ENCODE results near the gene VNN1.
"Not testable (repeated sequence)": the region's sequence is repeated elsewhere in the genome, so short reads cannot be mapped to it uniquely, and the experiment has no call there.

VNN1 gene

DNA sequence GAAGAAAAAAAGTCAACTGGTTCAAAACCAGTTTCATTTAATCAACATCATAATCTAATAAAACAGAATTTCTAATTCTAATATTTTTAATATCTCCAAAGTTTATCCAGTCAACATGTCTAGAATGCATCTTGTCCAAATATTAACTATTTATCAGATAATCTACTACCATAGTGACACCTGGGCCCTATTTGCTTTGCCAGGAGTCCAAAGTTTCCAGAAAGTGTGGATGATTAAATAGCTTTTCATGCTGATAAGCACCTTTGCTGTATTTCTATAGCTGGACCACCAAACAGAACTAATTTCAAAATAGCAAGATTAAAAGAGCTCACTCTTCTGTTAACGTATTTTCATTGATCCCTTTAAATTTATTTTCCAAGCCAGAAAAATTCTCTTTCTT lies 42.6 kb downstream of the VNN1 start:
- DNase-seq (ENCODE audit: low read depth), result no peak

DNA sequence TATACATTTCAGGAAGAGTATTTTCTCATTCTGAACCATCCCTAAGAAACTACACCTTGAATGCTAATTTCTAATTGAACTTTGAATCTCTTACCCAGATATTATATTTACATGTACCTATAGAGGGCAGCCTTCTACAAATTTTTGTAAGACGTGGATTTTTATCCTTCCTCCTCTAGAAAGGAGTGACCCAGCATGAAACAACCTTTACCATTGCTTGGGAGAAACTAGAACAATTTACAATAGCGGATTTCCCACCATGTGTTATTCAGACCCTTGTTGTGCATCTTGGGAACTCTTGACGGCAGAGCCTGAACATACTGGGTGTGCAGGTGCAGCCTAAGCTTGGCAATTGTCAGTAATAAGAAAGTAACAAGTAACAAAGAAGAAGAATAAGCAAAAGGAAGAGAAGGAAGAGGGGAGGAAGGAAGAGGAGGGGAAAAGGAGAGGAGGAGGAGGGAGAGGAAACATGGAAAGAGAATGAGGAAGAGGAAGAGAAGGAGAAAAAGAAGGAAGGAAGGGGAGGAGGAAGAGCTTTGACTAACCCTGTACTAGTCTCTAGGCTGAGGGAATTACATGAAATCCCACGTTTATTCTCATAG lies 44.1 kb downstream of the VNN1 start:
- DNase-seq (ENCODE audit: low read depth), result peak; percentile 25

DNA sequence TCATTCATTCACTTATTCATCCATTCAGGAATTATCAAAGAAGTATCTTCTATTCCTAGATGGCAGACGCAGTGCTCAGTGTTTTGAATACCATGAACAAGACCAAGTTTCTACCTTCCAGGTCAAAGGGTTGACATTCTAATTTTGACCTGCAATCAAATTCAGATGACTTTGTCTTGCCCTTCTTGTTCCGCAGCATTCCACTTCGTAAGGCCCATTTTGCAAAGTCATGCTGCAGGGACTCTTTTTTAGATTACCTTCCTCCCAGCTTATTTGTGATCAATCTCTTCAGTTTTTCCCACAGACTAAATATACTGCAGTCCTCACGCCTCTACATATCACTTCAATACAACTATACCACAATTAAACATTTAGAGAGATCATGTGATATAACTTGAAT lies 47.7 kb downstream of the VNN1 start:
- no peak for DNase-seq (ENCODE audit: low read depth)

DNA sequence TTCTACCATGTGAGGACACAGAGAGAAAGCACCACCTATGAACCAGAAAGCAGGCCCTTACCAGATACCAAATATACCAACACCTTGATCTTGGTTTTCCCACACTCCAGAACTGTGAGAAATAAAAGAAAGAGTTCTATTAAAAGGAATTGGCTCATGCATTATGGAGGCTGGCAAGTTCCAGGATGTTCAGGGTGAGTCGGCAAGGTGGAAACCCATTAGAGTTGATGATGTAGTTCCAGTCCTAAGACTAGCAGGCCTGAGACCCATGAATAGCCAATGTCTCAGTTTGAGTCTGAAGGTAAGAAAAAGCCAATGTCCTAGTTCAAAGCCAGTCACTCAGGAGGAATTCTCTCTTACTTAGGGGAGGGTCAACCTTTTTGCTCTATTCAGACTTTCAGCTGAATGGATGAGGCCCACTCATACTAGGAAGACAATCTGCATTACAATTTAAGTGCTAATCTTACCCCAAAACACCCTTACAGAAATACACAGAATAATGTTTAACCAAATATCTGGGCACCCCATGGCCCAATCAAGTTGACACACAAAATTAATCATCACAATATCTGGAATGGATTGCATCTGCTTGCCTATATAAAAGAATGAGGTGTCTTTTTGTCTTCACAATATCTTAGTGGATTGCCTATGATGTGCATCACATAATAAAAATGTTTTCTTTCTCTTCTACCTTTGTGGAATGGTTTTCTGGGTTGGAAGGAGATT lies 49.4 kb downstream of the VNN1 start:
- no peak for DNase-seq (ENCODE audit: low read depth)

DNA sequence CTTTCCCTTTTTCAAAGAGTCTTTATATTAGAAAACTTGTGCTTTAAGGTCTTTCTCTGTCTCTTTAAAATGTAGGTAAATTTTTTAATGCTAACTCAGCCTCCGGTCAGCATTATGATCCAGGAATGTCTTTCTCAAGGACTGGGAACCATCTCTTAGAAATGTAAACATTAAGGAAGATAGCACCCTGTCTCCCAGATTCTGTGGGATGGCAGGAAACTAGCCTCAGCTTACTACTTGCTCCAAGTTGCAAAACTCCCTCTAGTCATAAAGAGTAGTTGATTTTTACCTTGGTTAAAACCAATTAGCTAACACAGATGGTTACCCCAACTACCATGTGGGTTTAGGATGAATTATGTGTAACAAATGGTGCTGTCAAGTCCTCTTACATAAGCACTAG lies 50.2 kb downstream of the VNN1 start:
- no peak for DNase-seq (ENCODE audit: low read depth)

DNA sequence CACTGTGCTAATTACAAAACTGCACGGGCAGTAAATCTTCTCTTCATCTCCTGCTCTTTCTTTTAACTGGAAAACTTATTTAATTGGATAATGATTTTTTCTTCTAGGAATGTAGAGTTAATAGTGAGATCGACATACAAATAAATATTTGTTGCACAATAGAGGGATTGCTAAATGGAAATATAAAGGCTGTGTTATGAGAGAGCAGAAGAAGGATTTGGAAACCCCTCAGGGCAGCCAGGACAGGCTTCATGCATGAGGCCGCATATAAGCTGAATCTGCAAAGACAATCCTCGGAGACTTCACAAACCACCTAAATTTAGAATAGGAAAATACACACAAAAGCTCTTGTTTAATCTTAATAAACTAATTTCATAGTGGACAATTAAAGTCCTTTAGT lies 51.9 kb downstream of the VNN1 start:
- no peak for DNase-seq (ENCODE audit: low read depth)

DNA sequence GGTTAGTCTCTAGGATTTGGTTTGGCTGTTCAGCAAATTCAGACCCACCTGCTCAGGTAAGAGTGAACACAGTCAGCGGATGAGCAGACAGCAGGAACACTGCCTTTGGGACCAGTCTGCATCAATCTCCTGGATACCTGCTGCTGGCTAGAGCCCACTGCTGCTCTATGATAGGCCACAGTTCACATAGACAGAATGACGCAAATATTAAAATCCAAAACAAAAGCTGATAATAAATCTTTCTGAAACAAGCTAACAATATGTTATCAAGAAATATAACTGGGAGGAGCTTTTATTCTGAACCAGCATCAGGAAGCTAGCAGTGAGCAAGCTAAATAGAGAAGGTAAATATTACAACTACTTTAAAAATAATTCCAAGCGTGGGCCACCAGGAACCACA lies 54.8 kb downstream of the VNN1 start, which contains the start of gene TAAR1:
Gene TAAR1, minus strand, starts transcription at position 101 of the 400 bp plus-strand sequence. CDS start 13,179 bp downstream, outside the sequence.
- DNase-seq (ENCODE audit: low read depth), result no peak

DNA sequence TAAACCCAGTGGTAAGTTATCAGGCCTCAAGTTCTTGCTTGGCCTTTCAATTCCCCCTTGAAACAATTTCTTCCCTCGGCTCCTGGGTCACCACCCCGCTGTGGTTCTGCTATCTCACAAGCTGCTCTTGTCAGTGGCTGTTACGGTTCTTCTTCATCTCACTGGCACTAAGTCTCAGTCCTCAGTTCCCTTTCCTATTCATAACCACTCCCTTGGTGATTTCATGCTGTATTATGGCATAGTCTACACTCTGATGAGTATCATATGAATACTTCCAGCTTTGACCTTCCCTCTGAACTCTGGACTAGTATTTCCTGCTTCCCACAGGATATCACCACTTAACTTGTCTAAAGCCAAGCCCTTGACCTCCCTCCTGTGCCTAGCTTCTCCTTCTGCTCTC lies 62.8 kb downstream of the VNN1 start:
- DNase-seq (ENCODE audit: low read depth), result no peak

DNA sequence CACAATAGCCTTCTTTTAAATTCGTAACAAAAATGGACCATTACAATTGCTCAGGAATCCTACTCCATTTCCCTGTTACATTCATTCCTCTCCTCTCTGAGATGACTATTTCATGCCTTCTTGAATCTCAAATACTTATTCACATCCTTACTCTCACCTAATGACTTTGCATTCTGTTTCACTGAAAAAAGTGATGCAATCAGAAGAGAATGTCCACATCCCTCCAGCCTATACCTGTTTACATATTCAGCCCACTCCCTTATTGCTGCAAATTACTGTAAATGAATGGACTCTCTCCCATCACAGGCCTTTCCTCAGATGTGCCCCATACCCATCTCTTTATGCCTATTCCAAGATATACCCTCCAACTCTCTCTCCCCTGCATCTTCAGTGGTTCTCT lies 63.4 kb downstream of the VNN1 start:
- no peak for DNase-seq (ENCODE audit: low read depth)

DNA sequence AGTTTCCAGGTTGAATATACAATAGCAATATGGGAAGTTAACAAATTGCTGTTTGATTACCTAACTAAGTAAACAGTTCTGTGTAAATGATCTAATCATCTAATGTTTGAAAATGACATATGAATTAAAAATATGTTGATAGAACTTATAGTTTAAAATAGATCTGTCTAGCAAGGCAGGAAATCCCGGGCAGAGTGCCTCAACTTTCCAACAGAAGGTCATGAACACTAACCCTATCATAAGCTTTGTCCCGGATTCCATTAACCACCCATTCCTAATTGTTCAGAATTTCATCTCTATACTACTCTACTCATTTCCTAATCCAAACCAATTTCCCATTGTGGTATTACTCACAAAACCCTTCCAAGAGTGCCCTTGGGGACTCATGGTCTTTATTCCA lies 65.0 kb downstream of the VNN1 start:
- no peak for DNase-seq (ENCODE audit: low read depth)

DNA sequence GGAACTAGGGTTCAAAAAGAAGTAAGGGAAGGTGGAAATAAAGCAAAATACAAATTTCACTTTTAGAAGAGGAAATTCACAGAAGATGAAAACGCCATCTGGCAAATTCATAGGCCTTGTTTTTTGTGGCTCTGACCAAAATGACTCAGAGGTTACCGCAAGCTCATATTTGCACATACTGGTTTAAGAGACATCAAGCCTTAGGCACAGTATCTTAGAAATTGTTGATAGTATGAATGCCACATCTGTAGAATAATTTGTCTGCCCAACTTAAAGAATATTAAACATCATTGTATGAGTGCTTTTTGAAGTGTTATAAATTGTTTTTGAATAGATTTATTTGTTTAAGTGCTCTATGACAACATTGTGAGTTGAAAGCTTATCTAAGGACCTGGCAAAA lies 65.5 kb downstream of the VNN1 start:
- peak; percentile 11 for DNase-seq (ENCODE audit: low read depth)

DNA sequence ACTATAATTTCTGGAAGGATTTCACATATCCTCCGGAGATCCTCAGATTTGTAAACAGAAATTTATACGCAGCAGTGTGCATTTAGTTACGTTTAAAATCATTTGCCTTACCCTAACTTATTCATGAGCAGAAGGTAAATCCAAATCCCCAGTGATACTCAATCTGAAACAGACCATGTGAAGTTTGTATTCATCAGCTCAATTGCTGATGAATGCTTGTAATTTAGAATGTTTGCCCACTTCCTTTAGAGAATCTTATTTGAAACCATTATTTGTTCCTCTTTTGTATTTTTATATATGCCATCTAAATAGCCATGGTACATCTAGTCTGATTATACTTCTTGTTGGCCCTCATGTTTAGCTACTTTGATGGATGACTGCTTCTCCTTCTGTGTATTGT lies 70.3 kb downstream of the VNN1 start:
- no peak for DNase-seq (ENCODE audit: low read depth)

DNA sequence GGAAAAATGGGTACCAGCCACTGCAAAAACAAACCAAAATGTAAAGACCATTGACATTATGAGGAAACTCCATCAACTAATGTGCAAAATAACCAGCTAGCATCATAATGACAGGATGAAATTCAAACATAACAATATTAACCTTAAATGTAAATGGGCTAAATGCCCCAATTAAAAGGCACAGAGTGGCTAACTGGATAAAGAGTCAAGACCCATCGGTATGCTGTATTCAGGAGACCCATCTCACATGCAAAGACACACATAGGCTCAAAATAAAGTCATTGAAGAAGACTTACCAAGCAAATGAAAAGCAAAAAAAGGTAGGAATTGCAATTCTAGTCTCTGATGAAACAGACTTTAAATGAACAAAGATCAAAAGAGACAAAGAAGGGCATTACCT lies 76.7 kb downstream of the VNN1 start:
- DNase-seq (ENCODE audit: low read depth), result not testable (repeated sequence)

DNA sequence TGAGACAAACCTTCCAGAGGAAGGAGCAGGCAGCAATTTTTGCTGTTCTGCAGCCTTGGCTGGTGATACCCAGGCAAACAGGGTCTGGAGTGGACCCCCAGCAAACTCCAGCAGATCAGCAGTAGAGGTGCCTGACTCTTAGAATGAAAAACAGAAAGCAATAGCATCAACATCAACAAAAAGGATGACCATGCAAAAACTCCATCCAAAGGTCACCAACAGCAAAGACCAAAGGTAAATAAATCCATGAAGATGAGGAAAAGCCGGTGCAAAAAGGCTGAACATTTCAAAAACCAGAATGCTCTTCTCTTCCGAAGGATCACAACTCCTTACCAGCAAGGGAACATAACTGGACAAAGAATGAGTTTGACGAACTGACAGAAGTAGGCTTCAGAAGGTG lies 77.9 kb downstream of the VNN1 start:
- not testable (repeated sequence) for DNase-seq (ENCODE audit: low read depth)

DNA sequence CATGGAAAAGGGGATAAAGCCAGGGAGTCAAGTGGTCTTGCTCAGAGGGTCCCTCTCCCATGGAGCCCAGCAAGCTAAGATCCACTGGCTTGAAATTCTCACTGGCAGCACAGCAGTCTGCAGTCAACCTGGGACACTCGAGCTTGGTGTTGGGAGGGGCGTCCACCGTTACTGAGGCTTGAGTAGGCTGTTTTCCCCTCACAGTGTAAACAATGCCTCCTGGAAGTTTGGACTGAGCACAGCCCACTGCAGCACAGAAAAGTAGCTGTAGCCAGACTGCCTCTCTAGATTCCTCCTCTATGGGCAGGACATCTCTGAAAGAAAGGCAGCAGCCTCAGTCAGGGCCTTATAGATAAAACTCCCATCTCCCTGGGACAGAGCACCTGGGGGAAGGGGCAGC lies 78.6 kb downstream of the VNN1 start:
- not testable (repeated sequence) for DNase-seq (ENCODE audit: low read depth)

DNA sequence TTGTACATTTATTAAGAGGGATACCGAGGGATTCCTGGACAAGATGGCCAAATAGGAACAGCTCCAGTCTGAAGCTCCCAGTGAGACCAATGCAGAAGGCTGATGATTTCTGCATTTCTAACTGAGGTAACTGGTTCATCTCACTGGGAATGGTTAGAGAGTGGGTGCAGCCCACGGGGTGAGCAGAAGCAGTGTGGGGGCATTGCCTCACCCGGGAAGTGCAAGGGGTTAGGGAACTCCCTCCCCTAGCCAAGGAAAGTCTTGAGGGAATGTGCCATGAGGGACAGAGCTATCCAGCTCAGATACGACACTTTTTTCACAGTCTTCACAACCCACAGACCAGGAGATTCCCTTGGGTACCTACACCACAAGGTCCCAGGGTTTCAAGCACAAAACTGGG lies 79.1 kb downstream of the VNN1 start:
- DNase-seq (ENCODE audit: low read depth), result no peak

DNA sequence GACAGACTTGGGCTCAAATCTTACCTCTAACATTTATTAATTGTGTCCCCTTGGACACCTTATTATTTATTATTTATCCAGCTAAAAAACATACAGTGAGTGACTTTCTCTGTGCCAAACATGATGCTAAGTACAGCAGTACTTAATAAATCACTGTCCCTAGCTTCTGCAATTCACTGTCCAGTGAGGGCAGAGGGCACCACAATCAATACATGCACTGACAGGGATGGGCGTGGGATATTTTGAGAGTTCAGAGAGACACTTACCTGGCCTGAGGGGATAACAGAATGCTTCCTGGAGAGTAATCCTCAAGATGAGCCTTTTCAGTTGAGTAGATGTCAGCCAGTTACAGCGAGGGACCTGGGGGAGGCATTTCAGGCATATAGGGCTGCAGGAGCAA lies 80.5 kb downstream of the VNN1 start:
- no peak for DNase-seq (ENCODE audit: low read depth)
